ENCODE results near the gene TSHR.
"Not testable (repeated sequence)": the region's sequence is repeated elsewhere in the genome, so short reads cannot be mapped to it uniquely, and the experiment has no call there.

TSHR gene

DNA sequence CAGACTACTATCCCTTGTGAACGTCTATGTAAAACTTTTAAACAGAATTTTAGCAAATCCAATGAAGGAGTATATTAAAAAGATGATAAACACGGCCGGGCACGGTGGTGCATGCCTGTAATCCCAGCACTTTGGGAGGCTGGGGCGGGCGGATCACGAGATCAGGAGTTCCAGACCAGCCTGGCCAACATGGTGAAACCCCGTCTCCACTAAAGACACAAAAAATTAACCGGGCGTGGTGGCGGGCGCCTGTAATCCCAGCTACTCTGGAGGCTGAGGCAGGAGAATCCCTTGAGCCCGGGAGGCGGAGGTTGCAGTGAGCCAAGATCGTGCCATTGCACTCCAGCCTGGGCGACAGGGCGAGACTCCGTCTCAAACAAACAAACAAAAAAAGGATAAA lies 2.2 kb upstream of the TSHR start:
- DNase-seq, result not testable (repeated sequence)

DNA sequence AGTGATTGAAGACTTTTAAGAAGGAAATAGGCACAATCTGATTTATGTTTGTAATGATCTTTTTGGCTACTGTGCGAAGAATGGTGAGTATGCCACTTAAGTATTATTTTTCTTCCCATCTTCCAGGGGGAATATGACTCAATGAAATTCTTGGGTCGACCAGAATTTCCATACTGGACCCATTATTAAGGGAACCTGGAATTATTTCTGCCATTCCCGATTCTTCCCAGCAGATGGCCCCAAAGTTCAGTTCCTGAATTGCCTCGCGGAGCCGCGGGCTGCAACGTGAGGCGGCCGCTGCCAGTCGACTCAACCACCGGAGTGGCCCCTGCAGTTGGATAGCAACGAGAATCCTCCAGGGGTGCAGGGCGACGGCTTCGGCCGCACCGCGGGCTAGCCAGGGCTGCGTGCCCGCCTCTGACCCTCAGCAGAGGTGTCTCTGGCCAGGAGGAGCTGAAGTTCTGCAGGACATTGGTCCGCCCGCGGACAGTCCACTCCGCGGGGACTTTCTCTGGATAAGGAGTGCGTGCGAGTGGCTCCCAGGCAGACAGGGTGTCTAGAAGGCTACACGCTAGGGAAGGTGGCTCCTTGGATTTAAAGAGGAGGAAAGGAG lies 628 bp upstream of the TSHR start:
- DNase-seq, result peak; percentile 88

DNA sequence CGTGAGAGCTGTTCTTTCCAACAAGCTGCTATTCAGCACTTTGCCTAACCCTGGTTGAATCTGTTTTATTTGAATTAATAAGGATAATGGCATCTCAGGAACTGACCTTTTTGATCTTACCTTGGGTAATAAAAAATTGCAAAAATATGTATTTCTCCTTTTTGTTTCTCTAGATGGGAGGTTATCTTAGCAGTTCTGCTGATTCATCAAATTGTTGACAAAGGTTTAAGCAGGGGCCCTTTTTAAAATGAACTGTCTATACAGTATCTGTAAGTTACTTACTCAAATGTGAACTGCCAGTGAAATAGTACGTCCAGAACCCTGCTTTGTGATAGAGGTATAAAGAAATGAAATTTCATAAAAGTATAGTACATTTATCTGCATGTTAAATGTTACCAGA lies 681 bp downstream of the TSHR start:
- no peak for DNase-seq

DNA sequence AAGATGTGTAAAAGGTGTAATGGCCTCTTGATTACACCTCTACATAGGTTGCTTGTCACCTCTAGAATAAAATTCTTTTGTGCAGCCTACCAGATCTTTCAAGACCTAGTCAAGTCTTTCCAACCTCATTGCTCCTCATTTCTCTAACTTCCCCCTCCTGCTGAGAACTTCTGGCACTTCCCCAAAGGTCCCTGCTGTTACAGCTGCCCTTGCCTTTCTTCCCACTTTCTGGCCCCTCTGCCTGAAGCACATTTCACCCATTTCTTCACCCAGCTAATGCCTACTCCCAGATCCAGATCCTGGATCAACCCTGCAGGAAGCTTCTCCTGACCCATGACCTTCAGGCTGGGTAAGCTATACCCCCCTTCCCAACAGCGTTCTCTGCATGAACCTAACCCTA lies 1.5 kb downstream of the TSHR start:
- peak; percentile 28 for DNase-seq

DNA sequence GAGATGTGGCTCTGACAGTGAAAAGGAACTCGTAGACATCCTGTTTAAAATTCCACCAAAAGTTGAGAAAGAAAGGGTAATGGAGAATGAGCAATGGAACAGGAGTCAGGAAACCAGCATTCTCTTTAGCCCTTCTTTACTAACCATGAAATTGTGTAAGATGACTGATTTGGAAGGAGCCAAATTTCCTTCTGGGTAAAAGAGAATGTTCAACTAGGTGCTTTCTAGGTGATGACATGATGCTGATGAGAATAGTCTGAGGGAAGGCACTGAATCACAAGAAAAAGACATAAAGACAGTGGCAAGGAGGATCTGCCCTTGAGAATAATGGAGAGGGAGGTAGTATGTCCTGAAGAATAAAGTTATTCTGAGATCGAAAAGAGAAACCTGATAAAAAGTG lies 2.2 kb downstream of the TSHR start:
- DNase-seq, result no peak

DNA sequence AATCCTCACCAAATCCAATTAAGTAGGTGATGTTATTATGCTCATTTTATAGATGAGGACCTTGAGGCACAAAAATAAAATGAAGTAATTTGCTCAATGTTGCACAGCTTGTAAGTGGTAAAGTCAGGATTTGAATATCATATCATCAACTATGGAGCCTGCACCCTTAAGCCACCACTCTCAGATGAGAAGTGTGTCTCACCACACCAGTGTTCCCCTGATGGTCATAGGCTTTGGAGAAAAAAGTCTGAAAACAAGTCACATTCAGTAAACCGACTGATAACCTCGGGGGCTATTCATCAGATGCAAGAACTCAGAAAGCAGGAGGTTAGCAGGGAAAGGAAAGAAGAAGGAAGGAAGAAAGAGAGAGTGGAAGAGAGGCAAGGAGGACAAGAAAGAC lies 2.8 kb downstream of the TSHR start:
- DNase-seq, result no peak

DNA sequence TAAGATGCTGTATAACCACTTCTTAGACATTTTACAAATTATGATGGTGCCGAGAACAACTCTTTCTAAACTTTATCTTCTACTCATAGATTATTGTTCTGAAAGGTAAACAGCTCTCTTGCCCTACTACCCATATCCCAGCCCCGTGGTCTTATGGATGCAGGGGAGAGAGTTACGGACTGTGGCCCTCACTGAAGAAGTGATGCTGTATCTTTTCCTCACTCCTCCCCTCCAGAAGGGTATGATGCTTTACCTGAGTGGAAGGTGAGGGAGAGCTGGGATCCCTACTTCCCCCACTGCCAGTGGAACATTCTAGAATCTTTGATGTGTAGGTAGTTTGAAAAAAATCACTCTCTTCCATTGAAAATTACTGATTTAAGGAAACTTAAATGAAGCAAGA lies 3.5 kb downstream of the TSHR start:
- DNase-seq, result no peak

DNA sequence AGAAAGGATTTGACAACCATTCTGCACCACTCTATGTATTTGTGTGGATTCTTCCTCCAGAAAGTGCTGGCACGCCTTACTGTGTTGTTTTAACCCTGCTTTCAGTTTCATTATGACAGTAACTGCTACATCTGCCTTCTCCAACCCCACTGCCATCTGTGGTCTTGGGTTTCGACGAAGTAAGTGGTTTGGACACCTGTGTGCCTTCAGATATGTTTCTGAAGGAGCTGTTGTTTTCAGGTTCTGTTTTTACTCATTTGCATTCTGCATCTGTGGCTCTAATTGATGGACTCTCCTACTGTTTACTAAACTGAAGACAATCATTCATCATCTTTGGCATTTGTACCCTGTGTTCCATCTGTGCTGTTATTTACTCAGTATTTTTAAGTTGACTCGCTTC lies 4.1 kb downstream of the TSHR start:
- DNase-seq, result peak; percentile 81

DNA sequence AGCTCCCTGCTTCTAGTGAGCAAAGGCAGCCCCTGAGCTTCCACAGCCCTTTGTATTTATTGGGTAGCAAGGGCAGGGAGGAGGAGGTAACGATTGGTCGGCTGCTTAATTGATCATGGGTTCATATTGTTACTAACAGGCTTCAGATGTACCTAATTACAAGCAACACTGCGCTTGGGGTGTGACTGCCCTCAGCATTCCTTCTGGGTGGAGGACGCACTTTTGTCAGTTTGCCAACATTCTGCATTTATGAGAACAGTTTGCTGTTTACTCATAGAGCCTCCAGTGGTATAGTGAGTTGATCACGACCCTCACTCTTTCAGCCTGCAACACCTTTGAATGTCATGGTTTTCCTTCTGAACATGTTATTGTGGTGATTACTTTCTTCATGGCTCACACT lies 9.6 kb downstream of the TSHR start:
- DNase-seq, result no peak

DNA sequence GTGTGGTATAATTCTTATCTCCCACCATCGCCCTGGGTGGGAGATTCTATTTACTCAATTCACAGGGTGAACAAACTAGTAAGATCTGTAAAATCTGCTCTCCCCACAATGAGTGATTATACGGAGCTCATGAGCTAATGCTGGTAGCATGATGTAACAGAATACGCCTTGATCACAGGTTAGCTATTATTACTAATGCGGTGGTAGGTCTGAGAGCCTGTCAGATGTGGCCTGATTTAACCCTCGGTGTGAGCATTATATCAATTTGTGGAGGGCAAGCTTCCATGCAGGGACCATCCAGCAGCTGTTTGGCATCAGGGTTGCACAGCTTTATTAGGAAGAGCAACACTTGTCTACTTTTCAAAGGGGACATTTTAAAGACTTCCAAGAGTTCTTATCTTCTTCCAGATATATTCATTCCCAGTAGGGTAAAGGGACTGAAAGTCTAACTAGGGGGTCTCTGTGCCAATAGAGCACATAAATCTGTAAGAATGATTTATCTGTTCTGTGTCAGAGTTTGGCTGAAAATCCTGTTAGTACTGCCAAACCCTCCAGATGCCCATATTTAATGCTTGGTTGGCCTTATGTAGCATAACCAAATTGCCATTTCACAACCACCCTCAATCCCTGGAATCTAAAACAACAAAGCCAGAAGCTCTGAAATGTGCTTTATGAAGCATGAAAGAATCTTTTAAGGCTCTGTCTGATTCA lies 18.7 kb downstream of the TSHR start:
- DNase-seq, result peak; percentile 99

DNA sequence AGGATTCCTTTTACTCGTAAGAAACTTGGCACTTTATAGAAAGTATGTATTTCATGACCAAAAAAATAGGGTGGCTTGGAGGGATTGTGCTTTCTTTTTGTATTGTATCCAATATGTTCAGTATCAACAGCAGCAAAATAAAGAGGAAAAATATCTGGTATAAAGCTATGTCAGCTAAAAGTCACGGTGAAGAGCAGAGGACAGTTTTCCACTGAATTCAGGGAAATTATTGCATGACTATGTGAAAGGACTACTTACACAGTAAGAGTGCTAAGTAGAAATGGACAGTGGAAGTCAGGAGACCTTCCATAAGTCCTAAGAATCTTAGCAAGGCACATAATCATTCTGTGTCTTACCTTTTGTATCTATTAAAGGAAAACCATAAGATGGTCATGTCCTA lies 19.3 kb downstream of the TSHR start:
- no peak for DNase-seq

DNA sequence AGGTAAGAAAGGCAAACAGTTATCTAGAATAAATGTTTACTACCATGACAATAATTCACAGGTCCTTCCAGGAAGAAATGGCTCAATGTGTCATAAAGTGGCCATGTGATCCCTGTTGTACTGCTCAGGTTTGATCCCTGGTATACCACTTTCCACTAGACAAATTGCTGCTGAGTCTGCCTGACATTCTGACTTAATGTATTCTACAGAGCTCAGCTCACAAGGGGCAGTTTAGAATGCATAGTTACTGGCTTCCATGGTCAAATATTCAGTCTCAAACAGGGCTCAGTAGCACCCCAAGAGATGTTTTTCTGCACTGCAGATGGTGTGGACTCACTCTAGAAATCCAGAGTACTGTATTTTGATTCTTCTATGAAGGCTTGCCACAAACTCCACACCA lies 21.8 kb downstream of the TSHR start:
- no peak for DNase-seq

DNA sequence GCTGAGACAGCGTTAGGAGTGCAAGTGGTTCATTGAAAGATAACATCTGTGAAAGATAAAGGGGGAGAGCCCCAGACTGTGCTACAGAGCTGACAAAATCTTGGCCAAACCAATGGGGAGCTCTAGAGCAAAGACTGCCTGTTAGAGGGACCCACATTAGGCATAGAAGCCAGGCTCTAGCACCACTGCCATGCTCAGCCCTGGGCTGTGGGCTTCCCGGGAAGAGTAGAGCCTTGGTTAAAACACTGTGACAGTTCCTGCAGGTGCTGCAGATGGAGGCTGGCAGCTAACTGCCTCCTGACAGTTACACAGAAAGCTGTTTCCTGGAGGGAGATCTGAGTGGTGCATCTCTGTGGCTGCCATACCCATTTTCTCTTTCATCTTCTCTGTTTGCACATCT lies 23.0 kb downstream of the TSHR start:
- no peak for DNase-seq

DNA sequence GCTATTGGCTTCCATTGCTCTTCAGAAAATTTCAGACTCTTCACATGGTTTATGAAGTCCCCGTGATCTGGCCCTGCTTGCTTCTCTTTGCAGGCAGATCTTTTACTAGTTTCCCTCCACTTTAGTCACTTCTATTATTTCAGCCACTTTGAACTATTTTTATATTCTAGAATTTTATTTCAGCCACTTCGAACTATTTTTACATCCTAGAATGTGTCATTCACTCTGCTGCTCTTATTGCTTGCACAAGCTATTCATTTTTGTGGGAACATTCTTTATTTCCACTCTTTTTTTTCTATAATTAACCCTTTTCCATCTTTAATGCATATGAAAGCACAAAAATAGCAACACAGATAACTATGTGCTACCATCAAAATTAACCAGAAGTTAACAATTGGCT lies 24.5 kb downstream of the TSHR start:
- no peak for DNase-seq

DNA sequence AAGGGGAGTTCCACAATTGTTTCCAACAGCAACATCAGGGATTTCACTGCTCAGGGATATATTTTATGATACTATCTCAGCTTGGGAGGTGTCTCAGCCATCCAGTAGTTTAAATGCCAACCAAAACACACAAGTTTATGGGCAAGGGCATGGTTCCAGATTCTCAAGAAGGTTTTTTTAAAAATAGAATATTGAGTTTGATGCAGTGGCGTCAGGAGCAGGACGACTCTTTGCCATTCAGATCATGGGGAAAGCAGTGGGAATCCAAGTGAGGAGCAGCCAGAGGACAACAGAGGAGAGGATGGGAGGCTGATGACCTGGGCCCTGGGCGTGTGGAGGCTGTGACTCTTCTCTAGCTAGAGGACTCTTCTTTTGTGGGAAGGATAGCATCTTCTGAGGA lies 25.7 kb downstream of the TSHR start:
- no peak for DNase-seq

DNA sequence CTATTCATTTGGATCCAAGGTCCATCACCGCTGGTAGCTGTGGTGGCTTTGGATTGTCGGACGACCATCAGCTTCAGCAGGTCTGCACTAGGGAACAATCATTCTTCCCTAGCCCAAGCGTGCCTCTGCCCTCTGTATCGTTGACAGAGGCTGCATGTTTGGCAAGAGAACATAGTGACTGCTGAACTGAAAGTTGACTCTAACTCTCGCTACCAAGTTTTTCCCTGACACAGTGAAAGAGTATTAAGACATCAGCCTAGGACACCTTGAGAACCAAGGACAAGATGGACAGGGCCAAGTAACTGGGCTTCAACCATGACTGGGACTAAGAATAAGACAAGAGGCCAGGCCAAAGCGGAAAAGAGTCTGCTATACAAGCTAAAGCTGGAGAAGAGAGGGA lies 26.3 kb downstream of the TSHR start:
- no peak for DNase-seq

DNA sequence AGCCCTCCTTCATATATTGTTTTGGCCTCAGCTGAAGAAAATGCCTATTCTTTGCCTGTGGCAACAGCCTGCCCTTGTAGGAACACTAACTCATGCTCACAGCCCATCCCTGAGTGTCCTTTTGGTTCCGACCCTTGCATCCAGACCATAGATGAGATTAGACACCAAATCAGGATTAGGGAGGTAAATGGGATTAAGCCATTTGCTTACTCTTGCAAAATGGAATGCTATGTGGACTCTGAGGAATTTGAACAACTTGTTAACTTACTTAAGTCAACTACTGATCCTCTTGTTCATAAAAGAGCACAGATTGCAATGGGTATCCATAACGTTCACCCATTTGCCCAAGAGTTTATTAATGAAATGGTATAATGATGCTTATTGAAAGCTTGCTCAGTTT lies 27.3 kb downstream of the TSHR start:
- no peak for DNase-seq

DNA sequence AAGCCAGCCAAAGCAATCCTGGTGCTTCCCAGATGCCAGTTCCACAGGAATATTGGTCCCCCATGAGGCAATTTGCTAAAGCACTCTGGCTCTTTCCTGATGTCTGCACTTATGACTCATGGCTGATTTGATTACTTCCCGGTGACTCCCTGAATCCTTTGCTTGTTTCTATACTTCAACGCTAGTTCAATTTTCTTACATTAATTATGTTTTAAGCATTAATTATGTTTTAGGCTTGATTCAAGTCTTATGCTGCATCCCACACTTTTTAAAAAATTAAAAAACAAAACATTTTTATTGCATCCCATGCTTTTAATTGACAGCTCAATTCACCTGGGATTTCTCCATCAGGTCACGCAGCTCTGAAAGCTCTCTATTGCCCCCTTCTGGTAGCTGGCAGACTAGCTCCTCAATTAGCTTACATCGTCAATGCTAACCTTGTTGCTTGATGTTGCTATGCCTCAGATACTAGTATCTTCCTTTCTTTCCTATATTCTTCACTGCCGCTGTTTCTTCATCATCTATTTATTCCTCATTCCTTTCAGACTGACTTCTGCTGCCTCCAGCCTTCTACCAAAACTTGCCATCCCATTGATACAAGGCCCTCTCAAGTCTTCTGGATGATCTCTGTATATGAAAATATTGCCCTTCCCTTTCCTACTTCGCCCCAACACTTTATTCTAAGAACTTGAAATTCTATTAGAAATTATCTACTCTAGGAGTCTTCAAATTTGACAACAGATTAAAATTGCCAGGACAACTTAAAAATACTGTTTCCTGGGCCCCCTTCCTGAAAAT lies 32.0 kb downstream of the TSHR start:
- DNase-seq, result peak; percentile 62

DNA sequence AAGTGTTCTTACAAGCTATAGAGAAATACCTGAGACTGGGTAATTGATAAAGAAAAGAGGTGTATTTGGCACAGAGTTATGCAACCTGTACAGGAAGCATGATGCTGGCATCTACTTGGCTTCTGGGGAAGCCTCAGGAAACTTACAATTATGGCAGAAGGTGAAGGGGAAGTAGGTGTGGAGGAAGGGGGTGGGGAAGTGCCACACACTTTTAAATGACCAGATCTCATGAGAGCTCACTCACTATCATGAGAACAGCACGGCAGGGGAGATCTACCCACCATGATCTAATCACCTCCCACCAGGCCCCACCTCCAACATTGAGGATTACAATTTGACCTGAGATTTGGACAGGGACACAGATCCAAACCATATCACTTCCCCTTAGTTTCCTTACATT lies 32.8 kb downstream of the TSHR start:
- DNase-seq, result no peak

DNA sequence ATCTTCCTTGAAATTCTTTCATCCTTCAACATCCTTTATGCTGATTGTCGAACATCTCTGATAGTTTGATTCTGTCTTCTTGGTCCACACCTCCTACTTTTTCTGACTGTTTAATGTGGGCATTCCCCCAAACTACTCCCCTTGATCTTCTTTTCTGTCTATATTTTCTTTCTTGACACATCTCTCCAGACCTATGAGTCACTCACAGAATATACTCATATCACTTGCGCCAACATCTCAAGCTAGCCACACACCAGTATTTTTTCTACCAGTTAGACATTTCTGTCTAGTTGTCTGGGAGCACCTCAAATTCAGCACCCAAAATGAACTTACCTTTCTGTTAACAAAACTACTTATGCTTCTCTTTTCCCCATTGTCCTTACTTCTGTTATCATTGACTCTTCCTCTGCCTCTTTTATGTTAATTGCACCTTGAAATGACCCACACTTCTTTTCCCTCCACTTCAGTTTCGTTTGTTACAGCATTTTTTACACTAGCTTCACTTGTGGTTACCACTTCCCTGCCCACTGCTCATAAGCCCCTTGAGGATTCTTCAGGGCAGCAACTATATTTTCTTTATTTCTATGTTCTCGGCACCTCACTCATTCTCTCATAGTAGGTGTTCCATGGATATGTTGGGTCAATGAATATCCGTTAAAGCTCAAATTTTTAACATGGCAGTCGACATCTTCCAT lies 33.5 kb downstream of the TSHR start:
- no peak for DNase-seq

DNA sequence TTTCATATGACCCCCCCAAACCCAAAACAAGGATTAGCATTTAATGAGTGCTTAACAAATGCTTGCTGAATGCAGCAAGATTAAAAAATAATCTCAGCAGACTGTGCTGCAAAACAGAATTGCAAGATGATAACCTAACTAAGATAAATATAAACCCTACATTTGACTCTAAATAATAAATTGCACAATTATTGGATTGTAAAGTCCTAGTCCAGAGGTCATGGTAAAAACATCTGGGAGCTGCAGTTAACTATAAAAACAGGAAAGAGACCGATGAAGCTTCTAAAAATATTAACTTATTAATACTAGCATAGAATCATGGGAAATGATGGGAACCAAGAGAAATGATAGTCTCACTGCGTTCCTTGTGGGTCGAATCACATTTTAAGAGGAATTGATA lies 37.2 kb downstream of the TSHR start:
- no peak for DNase-seq

DNA sequence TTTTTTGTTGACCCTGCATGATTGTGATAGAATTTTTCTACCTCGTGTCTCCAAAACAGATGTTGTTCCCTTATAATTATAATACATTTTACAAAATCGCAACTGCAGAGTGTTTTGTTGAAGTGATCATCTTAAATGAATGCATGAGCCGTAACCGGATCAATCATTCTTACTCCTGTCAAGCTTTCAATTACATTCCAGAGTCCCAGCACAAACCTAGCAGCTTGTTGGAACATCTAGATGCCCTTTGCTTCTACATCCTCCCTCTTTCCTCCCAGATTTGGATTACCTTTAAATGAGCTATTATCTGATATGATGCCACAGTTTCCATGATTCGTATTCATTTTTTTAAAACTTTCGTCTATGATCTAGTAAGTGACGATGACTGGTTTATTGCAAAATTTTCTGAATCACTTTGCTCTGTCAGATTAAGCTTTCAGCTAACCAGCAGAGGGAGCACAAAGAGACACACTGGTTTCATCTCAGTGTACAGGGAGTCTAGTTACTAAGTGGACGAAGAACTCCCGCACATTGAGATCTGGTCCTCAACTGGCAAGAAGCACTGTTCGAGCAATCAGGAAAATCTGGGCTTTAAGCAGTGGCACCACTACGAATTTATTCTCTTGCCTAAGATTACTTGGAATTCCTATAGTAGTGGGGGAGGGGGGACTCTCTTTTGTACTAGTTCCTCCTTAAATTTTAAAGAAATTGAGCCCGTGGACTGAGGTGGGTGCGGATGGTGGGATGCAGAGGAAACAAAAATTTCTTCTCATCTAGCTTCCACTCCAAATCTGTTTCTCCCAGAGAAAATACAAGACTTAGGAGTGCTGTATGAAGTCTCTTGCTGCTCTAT lies 40.9 kb downstream of the TSHR start:
- no peak for DNase-seq

DNA sequence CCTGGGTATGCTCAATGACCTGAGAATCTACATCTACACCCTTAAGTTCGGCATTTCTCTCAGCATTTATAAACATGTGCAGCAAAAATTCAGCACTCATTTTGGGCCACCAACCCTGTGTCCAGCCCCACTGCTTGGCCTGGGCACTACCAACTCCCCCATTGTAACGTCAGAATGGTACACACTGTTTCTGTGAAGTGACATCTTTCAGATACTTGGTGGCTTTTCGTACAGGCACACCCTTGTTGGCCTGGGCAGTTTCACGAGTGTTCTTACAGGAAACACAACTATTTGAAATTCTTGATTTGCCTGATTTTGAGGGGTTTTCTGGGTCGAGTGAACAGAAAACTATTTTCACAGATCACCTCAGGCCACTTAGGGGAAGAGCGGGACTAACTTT lies 46.0 kb downstream of the TSHR start:
- DNase-seq, result no peak
